GM08714 (cell line): ENCODE results near the gene SLC7A5.
A peak's percentile ranks its signal among the peaks of the same experiment; 100 is the strongest.
"Not testable (repeated sequence)": the region's sequence is repeated elsewhere in the genome, so short reads cannot be mapped to it uniquely, and the experiment has no call there.

Source experiments
- H3K4me3 ChIP-seq: fragments of 200-500 bp; sonication (Bioruptor generic); 2 replicates; pipeline ENCODE4 v1.5.1; 2014; ENCODE audit warnings: mild to moderate bottlenecking, low read length, inconsistent platforms
- ZNF274 ChIP-seq: IDR thresholded peaks from 2 replicates; pipeline ENCODE4 v1.6.1; 2012; ENCODE audit warnings: mild to moderate bottlenecking, low read depth, low read length

SLC7A5 gene

DNA sequence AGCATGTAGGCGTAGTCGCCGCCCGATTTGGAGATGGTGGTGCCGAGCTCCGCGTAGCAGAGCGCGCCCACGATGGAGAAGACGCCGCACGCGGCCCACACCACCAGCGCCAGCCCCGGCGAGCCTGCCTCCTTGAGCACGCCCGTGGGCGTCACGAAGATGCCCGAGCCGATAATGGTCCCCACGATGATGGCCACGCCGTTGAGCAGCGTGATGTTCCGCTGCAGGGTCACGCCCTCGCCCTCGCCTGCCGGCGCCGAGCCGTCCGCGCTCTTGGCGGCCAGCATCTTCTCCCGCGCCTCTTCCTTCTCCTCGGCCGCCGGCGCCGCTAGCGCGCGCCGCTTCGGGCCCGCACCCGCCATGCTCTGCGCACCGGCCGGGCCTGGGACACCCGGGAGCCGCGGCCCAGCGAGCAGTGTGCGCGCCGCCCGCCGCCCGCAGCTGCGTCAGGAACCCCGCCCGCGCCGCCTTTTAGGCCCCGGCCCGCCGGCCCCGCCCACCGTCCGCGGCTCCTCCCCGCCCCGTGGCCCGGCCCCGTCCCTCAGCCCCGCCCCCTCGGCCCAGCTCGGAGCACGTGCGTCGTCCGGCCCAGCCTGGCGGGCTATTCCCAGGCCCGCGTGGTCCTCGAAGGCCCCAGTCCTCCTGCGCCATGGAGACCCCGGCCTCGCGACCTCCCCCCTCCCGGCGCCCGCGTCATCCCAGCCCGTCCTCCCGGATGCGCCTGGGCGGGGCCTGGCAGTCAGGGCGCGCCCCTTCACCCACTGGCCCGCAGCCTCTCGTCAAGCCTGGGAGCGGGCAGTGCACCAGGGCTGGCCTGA lies at the start of gene SLC7A5:
SLC7A5 (minus strand) TSS at position 447 of the 818 bp plus-strand sequence; CDS start at position 362, 85 bp downstream.
- H3K4me3 ChIP-seq: peak within 1 kb of the TSS; percentile 81

- no peak overlapping the region for H3K4me3 ChIP-seq
- TF ChIP-seq ZNF274: no peak
Measured at GRCh38 chr16:87918338-87918737, 49.0 kb upstream of the SLC7A5 start.

GRCh38 chr16:87917503-87917902 lies 48.2 kb upstream of the SLC7A5 start:
- TF ChIP-seq ZNF274: no peak
- no peak overlapping the region for H3K4me3 ChIP-seq

DNA sequence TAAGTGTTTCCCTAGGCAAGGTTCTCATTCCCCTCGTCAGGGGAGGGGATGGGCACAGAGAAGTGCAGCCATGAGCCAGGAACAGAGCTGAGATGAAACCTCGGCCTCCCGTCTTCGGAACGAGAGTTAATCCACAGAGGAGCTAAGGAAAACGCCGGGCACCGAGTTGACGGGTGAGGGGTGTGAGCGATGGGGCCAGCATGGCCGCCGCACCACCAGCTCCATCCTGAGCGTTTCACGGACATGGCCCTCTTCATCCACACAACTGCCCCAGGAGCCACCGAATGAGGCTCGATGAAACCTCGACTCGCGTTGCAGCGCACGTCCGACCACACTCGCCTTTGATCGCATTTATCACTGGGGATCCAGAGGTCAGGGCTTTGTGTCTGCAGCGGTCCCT lies 45.5 kb upstream of the SLC7A5 start:
- H3K4me3 ChIP-seq: no peak overlapping the region
- TF ChIP-seq ZNF274: no peak

DNA sequence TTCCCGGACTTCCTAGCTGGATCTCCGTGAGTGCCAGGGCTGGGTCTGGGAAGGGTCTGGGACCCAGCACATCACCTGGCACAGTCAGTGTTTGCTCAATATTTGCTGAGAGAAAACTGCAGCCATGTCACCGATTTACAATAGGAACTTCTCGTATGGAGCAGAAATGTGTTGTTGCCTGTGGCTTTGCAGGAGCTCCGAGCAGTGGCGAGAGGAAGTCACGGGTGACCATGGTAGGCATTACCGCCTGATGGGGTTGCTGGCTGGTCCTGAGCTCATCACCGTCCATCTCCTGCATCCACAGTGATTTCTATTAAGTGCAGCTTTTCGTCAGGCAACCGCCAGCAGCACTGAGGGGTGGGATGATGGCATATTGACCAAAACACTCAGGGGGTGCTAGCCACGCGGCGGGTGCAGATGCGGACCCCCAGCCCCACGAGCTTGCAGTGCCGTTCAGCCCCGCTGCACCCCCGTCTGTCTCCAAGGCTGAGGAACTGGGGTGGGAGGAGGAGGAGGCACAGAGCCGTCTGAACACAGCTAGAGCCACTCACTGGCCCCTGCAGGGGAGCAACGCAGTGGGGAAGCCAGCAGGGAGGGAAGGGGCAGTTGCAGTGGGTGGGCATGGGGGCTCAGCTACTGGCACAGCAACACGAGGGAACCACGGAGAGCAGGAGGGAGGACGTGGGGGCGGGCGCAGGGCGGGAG lies 44.9 kb upstream of the SLC7A5 start:
- H3K4me3 ChIP-seq: not testable (repeated sequence)

DNA sequence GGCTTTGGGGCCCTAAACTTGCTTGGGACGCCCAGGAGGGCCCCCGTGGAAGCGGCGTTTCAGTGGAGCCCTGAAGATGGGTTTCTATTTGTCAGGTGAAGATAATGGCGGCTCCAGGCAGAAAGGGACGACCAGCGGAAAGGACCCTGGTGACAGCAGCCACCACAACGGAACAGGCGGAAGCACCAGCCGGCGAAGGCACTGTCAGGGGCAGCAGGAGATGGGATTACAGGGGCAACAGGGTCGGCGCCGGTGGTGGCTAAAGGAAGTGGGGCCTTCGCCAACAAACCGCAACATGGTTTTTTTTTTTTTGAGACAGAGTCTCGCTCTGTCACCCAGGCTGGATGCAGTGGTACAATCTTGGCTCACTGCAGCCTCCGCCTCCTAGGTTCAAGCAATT lies 43.4 kb upstream of the SLC7A5 start:
- H3K4me3 ChIP-seq: not testable (repeated sequence)

- not testable (repeated sequence) for H3K4me3 ChIP-seq
Measured at GRCh38 chr16:87911106-87911763, 41.9 kb upstream of the SLC7A5 start.

GRCh38 chr16:87909203-87909935 lies 40.1 kb upstream of the SLC7A5 start:
- H3K4me3 ChIP-seq: not testable (repeated sequence)

GRCh38 chr16:87908101-87908500 lies 38.8 kb upstream of the SLC7A5 start:
- H3K4me3 ChIP-seq: not testable (repeated sequence)

GRCh38 chr16:87905521-87905920 lies 36.2 kb upstream of the SLC7A5 start:
- not testable (repeated sequence) for H3K4me3 ChIP-seq

DNA sequence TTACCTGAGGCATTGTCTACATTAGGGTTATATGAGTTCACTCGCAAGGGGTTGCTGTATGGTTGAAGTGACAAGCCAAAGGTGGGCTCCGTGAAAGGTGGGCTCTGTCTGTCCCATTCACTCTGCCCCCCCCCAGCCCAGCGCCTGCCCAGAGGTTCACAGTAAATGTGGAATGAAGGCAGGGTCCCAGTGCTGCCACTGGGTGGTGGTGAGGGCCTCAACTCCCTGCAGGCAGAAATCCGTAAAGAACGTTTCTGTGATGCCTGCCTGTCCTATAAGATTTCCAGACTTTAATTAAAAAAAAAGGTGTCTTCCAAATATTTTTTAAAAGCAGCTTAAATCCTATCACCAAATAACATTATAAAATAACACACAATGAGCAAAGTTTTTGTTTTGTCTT lies 35.7 kb upstream of the SLC7A5 start:
- H3K4me3 ChIP-seq: not testable (repeated sequence)

DNA sequence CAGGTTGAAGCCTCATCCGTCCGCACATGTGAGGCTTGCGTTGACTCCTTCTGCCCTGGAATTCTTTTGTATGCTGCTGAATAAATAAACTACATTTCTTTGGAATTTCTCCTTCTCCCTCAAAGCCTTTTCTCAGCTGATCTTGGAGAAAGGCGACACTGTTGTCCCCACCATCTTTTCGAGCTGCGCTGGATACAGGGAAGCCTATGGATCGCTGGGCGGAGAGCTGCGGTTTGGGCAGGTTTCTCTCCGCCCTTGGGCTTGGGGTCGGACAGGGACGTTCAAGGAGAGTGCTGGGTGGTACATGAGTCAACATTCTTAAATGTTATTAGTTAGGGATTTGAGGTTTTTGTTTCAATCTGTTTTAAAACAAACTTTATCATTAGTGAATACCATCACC lies 31.2 kb upstream of the SLC7A5 start:
- not testable (repeated sequence) for H3K4me3 ChIP-seq

- TF ChIP-seq ZNF274: no peak
- H3K4me3 ChIP-seq: no peak overlapping the region
Measured at GRCh38 chr16:87897521-87898505, 28.5 kb upstream of the SLC7A5 start.

GRCh38 chr16:87896924-87897520 lies 27.7 kb upstream of the SLC7A5 start:
- H3K4me3 ChIP-seq: not testable (repeated sequence)

DNA sequence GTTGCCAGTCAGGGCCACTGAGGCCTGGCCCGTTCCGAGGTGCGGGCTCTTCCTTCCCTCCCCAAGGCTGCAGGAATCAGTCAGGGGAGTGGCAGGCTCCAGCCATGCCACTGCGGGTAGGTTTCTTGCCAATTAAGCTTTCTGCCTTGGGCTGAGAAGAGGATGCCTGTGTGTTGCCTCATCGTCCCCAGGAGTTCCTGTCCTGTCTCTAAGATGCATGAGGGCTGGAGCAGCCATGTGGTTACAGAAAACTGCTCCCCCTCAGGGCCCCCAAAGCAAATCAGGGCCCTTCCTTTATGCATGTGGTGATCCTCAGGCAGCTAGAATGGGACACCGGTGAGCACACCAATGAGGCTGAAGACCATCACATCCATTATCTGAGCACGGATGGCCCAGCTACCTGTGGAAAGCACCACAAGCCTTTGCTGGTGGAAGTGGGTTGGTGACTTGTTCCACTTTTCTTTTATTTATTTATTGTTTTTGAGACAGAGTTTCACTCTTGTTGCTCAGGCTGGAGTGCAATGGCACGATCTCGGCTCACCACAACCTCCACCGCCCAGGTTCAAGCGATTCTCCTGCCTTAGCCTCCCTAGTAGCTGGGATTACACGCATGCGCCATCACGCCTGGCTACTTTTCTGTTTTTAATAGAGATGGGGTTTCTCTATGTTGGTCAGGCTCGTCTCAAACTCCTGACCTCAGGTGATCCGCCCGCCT lies 27.0 kb upstream of the SLC7A5 start:
- not testable (repeated sequence) for H3K4me3 ChIP-seq
